ENCODE results near the gene ERFL.

The ERFL gene

GRCh38 chr19:41913538-41914423 lies 14.5 kb downstream of the ERFL start:
- no peak for DNase-seq (ENCODE audit: low read depth, low spot score)

- DNase-seq (ENCODE audit: low read depth, low spot score), result no peak
Measured at GRCh38 chr19:41912899-41913537, 15.2 kb downstream of the ERFL start.

GRCh38 chr19:41911889-41912731 lies 16.1 kb downstream of the ERFL start:
- DNase-seq (ENCODE audit: low read depth, low spot score), result no peak

DNA sequence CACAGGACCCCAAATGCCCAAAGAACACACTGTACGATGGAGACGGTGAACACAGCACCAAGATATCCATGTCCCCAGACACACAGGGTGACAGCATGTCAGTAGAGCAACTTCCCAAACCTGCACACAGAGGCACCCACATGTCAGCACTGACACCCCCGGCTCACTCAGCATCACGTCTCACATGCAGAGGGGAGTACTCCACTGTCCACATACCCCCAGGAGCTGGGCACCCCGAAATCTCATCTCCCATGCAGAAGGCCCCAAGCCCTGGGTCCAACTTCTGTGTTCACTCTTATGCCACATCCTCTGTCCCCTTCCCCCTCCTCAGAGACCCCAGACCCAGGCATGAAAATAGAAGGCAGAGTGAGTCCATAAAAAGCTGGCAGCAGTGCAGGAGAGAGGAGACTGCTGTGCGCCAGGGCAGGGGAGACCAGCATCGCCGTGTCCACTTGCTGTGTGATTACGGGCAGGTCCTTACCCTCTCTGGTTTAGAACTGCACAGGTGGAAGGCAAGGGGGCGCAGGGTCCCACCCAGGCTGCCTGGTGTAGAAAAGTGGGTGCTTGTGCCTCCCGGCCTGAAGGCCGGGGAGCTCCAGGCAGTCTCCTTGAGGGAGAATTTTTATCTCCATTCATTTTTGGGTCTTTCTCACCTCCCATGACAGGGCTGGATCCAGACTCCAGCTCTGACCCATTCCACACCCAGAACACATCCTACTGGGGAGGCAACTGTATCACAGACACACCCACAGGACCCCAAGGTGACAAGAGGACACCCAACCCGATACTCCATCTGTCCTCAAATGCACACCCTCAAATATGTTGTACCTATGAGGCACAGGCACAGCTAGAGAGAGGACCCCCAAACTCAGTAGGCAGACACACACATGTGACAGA lies 17.0 kb downstream of the ERFL start:
- DNase-seq (ENCODE audit: low read depth, low spot score), result no peak

DNA sequence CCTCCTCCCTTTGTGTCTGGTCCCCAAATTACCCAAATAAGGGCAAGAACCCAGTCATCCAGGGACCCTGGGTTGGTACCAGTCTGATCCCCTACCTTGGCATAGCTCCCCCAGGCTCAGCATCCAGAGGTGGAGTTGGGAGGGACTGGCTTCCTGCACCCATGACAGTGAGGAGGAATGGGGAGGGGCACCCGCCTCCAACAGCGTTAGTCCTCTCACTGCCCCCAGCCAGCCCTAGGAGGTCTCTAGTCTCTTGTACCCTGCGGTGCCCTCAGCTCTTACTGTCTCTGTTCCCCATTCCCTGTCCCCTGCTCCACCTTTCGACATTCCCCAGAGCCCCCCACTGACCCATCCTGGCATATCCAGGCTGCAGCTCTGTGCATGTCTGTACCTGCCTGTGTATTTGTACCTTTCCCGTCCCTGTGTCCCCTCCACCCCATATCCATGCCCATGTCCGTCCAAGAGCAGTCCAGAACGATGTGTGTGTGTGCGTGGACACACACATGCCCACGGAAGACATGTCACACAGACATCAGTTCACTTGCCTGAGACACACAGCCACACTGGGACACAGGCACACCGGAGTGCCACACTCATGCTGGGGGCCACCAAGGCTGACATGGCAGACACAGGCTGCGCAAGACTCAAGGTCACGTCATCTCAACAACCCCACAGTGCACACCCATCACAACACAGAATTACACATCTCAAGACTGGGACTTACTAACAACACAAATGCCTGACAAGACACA lies 17.8 kb downstream of the ERFL start:
- DNase-seq (ENCODE audit: low read depth, low spot score), result no peak

DNA sequence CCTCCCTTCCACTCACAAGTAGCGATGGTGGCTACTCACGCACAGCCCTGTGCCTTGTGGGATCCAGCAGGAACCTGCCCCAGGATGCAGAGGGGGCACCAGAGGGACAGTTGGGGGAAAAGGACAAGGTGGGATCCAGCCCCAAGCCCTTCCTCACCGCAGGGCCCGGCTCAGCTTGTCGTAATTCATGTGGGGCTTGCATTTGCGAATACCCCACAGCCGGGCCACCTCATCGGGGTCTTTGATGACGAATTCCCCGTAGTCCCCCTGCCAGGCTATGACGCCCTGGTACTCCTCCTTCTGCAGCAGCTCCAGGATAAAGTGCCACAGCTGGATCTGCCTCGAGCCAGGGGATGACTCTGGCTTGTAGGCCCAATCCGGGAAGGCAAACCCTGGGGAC lies 18.5 kb downstream of the ERFL start:
- no peak for DNase-seq (ENCODE audit: low read depth, low spot score)

DNA sequence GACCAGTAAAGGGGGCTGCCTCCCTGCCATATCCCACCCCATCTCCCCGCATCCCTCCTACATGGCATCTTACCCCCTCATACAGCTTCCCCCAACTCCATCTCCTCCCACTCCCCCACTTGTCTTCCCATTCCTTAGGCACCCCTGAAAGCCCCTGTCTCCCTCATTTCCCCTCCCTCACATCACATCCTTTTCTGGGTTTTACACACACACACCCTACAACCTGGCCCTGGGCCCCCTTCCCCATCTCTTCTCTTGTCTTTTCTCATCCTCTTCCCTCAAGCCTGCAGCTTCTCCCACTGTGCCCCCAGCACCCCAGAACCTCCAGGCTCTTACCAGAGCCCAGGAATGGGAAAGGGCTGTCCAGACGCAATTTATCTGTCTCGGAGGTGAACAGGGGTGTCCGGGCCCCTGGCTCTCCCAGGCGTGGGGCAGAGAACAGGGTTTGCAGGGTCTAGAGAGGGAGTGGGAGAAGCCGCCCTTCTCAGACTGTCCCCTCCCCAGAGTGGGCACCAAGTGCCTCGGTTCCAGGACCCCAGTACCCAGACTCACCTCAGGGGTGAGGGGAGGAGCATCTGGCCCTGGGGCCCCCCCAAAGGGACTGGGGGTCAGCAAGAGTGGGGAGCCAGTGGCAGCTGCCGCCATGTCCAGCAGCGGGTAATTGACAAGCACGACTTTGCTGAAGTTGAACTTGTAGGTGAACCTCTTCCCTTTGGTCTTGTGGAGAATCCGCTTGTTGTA lies 19.4 kb downstream of the ERFL start:
- DNase-seq (ENCODE audit: low read depth, low spot score), result no peak

DNA sequence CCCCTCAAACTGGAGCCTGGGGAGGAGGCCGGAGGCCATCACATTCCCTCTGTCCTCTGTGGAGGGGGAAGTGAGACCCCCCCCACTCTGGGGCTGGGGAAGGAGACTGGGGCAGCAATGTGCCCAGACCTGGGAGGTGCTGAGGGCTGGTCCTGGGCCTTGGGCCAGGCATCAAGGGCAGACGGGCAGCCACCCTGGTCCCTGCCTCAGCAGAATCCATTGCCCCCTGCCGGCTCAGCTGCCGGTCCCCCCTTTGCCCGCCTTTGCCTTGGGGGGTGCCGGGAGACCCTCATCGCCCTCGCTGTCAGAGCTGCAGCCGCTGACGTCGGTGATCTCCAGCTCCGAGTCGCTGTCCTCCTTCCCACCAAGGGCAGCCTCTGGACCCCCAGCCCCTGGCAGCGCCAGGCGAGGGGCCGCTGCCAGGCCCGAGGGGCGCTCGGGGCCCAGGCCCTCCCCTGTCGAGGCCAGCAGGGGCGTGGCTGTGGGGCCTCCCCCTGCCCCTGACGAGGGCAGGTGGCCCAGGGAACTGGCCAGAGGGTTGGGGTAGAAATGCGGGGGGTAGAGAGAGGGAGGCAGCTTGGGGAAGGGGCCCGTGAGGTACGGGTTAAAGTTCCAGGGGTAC lies 20.1 kb downstream of the ERFL start:
- DNase-seq (ENCODE audit: low read depth, low spot score), result no peak

GRCh38 chr19:41906916-41907680 lies 21.2 kb downstream of the ERFL start:
- no peak for DNase-seq (ENCODE audit: low read depth, low spot score)

- DNase-seq (ENCODE audit: low read depth, low spot score), result no peak
Measured at GRCh38 chr19:41906271-41906670, 22.0 kb downstream of the ERFL start.

DNA sequence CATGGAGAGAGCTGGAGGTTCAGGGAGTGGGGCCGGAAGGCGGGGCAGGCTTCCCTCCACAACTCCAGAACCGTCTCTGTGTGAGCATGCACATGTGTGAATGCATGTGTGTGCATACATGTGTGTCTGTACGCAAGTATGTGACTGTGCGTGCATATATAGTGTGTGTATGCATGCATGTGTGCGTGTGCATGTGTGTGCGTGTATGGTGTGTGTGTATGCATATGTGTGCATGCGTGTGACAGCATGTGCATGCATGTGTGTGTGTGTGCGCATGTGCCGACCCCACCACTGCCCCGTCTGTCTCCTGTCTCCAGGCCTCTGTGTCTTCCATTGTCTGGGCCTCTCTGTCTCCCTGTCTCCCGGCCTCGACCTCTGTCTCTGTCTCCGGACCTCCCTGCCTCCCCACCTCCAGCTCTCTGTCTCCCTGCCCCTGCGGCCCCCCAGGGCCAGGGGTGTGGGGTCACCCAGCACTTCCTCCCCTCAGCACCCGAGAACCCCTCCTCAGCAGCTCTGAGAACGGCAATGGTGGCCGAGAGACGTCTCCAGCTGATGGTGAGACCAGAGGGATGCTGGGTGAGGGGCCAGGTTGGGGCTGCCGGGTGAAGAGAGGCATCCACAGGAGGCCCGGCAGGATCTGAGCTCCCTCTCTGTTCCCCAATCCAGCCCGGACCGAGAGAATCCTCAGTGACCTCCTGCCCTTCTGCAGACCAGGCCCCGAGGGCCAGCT lies 22.8 kb downstream of the ERFL start:
- no peak for DNase-seq (ENCODE audit: low read depth, low spot score)

GRCh38 chr19:41904118-41904870 lies 24.0 kb downstream of the ERFL start:
- no peak for DNase-seq (ENCODE audit: low read depth, low spot score)

DNA sequence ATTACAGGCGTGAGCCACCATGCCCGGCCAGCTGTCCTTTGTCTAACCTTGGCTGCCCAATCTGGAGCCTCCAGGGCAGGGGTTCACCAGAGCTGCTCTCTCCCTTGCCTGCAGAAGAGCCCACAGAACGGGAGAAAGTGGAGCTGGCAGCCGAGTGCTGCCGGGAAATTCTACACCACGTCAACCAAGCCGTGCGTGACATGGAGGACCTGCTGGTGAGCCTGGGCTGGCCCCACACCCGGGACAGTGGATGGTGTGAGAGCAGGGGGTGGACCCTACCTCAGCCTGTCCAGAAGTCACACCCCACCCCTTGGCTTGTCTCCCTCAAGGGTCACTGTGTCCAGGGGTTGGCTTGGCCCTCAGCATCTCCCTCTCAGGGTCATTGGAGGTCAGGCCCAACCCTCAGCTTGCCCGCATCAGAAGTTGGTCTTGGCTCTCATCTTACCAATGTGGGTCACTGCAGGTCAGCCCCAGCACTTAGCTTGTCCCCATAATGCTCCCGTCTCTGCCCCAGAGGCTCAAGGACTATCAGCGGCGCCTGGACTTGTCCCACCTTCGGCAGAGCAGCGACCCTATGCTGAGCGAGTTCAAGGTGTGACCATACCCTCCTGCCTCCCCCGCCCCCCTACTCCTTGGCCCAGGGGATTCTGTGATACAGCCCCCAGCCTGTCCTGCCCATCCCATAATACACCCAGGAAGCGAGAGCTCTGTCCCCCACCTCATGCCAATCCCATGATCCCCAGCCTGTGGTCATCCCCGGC lies 24.9 kb downstream of the ERFL start:
- DNase-seq (ENCODE audit: low read depth, low spot score), result no peak

GRCh38 chr19:41902594-41902993 lies 25.7 kb downstream of the ERFL start:
- DNase-seq (ENCODE audit: low read depth, low spot score), result no peak

DNA sequence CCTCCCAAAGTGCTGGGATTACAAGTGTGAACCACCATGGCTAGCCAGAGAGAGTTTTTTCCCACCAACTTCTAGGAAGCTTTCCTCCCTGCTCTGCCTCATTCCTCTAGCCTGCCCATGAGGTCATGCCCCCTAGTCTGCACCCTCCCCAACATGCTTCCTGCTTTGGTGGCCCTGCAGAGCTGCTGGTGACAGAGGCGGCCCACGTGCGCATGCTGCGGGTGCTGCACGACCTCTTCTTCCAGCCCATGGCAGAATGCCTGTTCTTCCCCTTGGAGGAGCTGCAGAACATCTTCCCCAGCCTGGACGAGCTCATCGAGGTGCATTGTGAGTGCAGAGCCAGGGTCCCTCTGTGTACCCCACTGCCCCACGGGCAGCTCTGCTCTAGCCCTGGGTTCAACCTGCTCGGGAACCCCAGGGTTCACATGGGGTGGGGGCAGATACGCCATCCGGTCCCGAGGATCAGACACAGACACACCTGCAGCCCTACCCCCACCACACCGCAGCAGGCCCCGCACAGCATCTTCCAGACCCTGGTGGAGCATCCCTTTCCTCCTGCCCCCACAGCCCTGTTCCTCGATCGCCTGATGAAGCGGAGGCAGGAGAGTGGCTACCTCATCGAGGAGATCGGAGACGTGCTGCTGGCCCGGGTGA lies 26.4 kb downstream of the ERFL start:
- DNase-seq (ENCODE audit: low read depth, low spot score), result no peak

DNA sequence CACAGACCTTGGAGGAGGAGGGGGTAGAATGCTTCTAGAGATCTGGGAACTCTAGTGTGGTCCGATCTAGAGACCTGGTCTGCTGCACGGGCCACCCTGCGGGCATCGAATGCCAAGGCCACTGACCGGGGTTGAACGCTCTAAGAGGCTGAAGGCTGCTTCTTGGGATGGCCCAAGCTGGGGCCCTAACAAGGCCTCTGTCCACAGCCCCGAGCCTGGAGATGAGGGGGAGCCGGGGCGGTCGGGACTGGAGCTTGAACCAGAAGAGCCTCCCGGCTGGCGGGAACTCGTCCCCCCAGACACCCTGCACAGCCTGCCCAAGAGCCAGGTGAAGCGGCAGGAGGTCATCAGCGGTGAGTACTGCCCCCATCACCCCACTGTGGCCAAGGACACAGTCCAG lies 30.0 kb downstream of the ERFL start:
- DNase-seq (ENCODE audit: low read depth, low spot score), result no peak

Data from activated naive CD8-positive, alpha-beta T cell treated with anti-CD3 and anti-CD28 coated beads, Interleukin-2, amount 50 U/mL, for 16 hours (primary cell).